DOHH2 (cell line): ENCODE data around the gene SLC9A5.

Experiments used
- H3F3A ChIP-seq: fragments of 200-600 bp; sonication (generic), shearing (Covaris generic); 2 replicates; pipeline ENCODE4 v1.6.0; 2016; ENCODE audit warnings: antibody characterized with exemption, mild to moderate bottlenecking; ENCODE audit not compliant: control insufficient read depth, insufficient read depth
- H3K27ac ChIP-seq: fragments of 200-600 bp; sonication (generic); 2 replicates; pipeline ENCODE4 v1.5.1; 2014; ENCODE audit warnings: low read depth, mild to moderate bottlenecking, low read length, moderate library complexity
- H3K27me3 ChIP-seq: fragments of 200-600 bp; sonication (generic); 2 replicates; pipeline ENCODE4 v1.6.1; 2014; ENCODE audit warnings: mild to moderate bottlenecking, low read length, mixed read lengths; ENCODE audit not compliant: control insufficient read depth
- H3K36me3 ChIP-seq: fragments of 200-600 bp; sonication (generic); 2 replicates; pipeline ENCODE4 v1.6.1; 2014; ENCODE audit warnings: mild to moderate bottlenecking, low read length, moderate library complexity, mixed read lengths; ENCODE audit not compliant: control insufficient read depth
- H3K4me1 ChIP-seq: fragments of 200-600 bp; sonication (generic); 2 replicates; pipeline ENCODE4 v1.6.1; 2014; ENCODE audit warnings: mild to moderate bottlenecking, low read length, mixed read lengths; ENCODE audit not compliant: control insufficient read depth
- H3K4me2 ChIP-seq: fragments of 200-600 bp; sonication (generic); 2 replicates; pipeline ENCODE4 v1.6.0; 2014; ENCODE audit warnings: mild to moderate bottlenecking, low read length, moderate library complexity
- H3K4me3 ChIP-seq: fragments of 200-600 bp; sonication (generic); 2 replicates; pipeline ENCODE4 v1.5.1; 2014; ENCODE audit warnings: mild to moderate bottlenecking, low read length, mixed read lengths
- H3K79me2 ChIP-seq: fragments of 200-600 bp; sonication (generic); 2 replicates; pipeline ENCODE4 v1.6.1; 2014; ENCODE audit warnings: mild to moderate bottlenecking, low read length, mixed read lengths; ENCODE audit not compliant: control insufficient read depth
- H3K9me2 ChIP-seq: fragments of 200-600 bp; sonication (generic); replicated peaks from 2 replicates; pipeline ENCODE4 v1.6.1; 2014; ENCODE audit warnings: mild to moderate bottlenecking, low read length, mixed read lengths; ENCODE audit not compliant: control insufficient read depth
- H3K9me3 ChIP-seq: fragments of 200-600 bp; sonication (generic); 2 replicates; pipeline ENCODE4 v1.6.1; 2014; ENCODE audit warnings: antibody characterized with exemption, low read length, mixed read lengths; ENCODE audit not compliant: control insufficient read depth, insufficient read depth
- H4K20me1 ChIP-seq: fragments of 200-600 bp; sonication (generic); 2 replicates; pipeline ENCODE4 v1.6.0; 2014; ENCODE audit warnings: low read depth, mild to moderate bottlenecking, antibody characterized with exemption, low read length, moderate library complexity; ENCODE audit not compliant: control insufficient read depth, insufficient read depth
- CTCF ChIP-seq: fragments of 200-600 bp; sonication (generic); IDR thresholded peaks from one replicate; pipeline ENCODE4 v1.5.1; 2014; ENCODE audit warnings: antibody characterized with exemption, mild to moderate bottlenecking, low read depth, low read length; ENCODE audit not compliant: poor library complexity, severe bottlenecking
- EZH2phosphoT487 ChIP-seq: fragments of 200-600 bp; sonication (generic); IDR thresholded peaks from 2 replicates; pipeline ENCODE4 v1.6.1; 2017; ENCODE audit warnings: borderline replicate concordance, mild to moderate bottlenecking, antibody characterized with exemption, low read length, moderate library complexity, mixed read lengths

Gene SLC9A5

GRCh38 chr16:67245186-67245585 lies 3.6 kb upstream of the SLC9A5 start:
- Histone ChIP-seq H3K79me2 (peaks cover 8% of the 10 kb centered on the region), H3K4me2 (peak overlapping the region; percentile 80), H3F3A (peaks cover 7% of the 10 kb centered on the region), H4K20me1 (peaks cover 3% of the 10 kb centered on the region; the same call in 1 of the 2 replicates), H3K9me3 (no peaks in the 10 kb centered on the region), H3K27me3 (peaks cover 24% of the 10 kb centered on the region), H3K9me2 (no peaks in the 10 kb centered on the region), H3K4me1 (peaks cover 50% of the 10 kb centered on the region), H3K4me3 (peak overlapping the region; percentile 92), H3K27ac (peak overlapping the region; percentile 55), H3K36me3 (no peaks in the 10 kb centered on the region)
- no peak for TF ChIP-seq CTCF
- TF ChIP-seq EZH2phosphoT487 = no peak

- Histone ChIP-seq H3K9me2 (no peaks in the 10 kb centered on the region), H3K4me3 (peak overlapping the region; percentile 92), H3F3A (peaks cover 10% of the 10 kb centered on the region), H3K27me3 (peaks cover 29% of the 10 kb centered on the region), H3K4me1 (peaks cover 50% of the 10 kb centered on the region), H3K79me2 (peaks cover 8% of the 10 kb centered on the region), H3K27ac (peak overlapping the region; percentile 58), H3K36me3 (no peaks in the 10 kb centered on the region), H3K9me3 (no peaks in the 10 kb centered on the region), H4K20me1 (peaks cover 3% of the 10 kb centered on the region; the same call in 1 of the 2 replicates), H3K4me2 (peak overlapping the region; percentile 80)
- TF ChIP-seq CTCF (no peak), EZH2phosphoT487 (no peak)
These were observed 3.1 kb upstream of the SLC9A5 start for GRCh38 chr16:67245674-67246080.

GRCh38 chr16:67246081-67246755 lies 2.6 kb upstream of the SLC9A5 start:
- Histone ChIP-seq H3K79me2 (peaks cover 8% of the 10 kb centered on the region), H3K9me2 (no peaks in the 10 kb centered on the region), H3K4me1 (peaks cover 50% of the 10 kb centered on the region), H3K4me2 (peak overlapping the region; percentile 80), H3K4me3 (peak overlapping the region; percentile 92), H3K27me3 (peaks cover 32% of the 10 kb centered on the region), H3K9me3 (no peaks in the 10 kb centered on the region), H3K27ac (peak overlapping the region; percentile 58), H3F3A (peaks cover 12% of the 10 kb centered on the region), H3K36me3 (no peaks in the 10 kb centered on the region), H4K20me1 (peaks cover 3% of the 10 kb centered on the region; the same call in 1 of the 2 replicates)
- TF ChIP-seq EZH2phosphoT487 (no peak), CTCF (peak; percentile 69)
